Right lung (tissue), 5 donors: ENCODE results near the gene RAD51C. TPM values are rescaled to one million over a fixed set of nuclear protein-coding genes. Genes with fewer than 3 reads are reported as not detected.
"Not testable (repeated sequence)": the region's sequence is repeated elsewhere in the genome, so short reads cannot be mapped to it uniquely, and the experiment has no call there.

Source experiments
- DNase-seq, 2 donors: peaks; one replicate each; pipeline ENCODE4 v3.0.0-alpha.2; 2013
- polyA plus RNA-seq, 5 donors: library from polyadenylated mRNA; unstranded; fragments of 120-200 nt; gene quantifications; one replicate each; pipeline versions ENCODE4 v1.2.1 to v1.2.3, GENCODE V29; 2013; ENCODE audit warnings: inconsistent platforms in 1 of 5, low replicate concordance in 1 of 5; ENCODE audit not compliant: insufficient read length in 5 of 5, insufficient read depth in 1 of 5

Gene RAD51C
- polyA plus RNA-seq, 5 donors: 33.0 to 41.6 (median 38.5) TPM

DNA sequence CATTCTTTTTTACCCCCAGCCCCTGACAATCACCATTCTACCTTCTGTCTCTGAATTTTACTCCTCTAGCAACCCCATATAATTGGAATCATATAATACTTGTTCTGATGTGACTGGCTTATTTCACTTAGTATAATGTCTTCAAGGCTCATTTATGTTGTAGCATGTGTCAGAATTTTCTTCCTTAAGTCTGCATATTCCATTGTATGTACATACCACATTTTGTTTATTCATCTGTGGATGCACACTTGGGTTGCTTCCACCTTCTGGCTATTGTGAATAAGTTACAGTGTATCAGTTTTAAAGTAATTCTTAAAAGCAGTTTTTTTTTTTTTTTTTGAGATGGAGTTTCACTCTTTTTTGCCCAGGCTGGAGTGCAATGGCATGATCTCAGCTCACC is 38.5 kb downstream of the RAD51C start:
- DNase-seq: no peak

DNA sequence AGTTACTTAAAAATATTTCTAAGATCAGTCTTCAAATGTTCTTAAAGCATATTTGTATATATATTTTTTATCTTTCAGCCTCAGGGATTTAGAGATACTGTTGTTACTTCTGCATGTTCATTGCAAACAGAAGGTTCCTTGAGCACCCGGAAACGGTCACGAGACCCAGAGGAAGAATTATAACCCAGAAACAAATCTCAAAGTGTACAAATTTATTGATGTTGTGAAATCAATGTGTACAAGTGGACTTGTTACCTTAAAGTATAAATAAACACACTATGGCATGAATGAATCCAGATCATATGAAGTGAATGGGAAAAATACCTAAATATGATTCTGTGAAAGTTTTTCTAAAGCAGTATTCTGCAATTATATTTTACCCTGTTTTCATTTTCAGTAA is 41.6 kb downstream of the RAD51C start:
- no peak for DNase-seq

DNA sequence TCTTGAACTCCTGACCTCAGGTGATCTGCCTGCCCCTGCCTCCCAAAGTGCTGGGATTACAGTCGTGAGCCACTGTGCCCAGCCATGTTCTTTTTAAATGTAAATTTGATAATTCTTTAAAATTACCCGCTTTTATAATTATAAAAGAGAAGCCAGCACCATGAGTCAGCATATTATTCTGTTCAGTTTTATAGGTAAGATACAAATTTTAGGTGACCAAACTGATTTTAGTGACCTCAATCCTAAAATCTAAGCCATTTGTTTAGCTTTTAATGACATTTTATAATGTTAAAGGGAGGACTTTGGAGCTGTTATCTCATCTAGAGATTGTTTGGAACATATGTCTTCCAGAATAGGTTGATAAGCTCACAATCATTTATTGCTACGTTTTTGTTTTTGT is 42.4 kb downstream of the RAD51C start:
- DNase-seq: no peak

DNA sequence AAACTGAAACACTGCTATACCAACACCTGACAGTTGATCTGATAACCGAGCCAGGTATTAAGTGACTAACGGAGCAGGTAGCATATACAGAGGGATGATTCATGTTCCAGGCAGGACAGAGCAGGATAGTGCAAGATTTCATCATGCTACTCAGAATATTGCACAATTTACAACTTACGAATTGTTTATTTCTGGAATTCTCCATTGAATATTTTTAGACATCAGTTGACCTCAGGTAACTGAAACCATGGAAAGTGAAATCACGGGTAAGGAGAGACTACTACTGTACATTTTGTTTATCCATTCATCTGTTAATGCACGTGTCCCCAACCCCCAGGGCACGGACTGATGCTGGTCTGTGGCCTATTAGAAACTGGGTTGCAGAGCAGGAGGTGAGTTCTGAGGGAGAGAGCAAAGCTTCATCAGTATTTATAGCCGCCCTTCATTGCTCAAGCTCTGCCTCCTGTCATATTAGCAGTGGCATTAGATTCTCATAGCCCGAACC is 48.8 kb downstream of the RAD51C start:
- no peak for DNase-seq

DNA sequence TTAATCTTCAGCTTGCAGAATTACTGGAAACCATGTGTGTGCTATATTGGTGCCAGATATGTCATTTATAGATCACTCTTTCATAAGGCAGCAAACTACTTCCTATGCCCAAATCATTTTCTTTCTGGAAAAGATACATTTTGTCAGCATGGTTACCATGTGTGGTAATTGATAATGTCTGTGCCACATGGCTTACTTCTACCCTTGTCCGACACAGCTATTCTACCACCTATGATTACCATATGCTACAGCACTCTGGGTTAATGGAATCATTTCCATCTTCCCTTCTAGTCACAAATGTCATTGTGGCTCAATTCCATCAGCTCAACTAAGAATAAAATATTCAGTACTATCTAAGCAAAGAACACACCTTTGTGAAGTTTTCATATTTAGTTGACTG is 55.3 kb downstream of the RAD51C start:
- DNase-seq: no peak

DNA sequence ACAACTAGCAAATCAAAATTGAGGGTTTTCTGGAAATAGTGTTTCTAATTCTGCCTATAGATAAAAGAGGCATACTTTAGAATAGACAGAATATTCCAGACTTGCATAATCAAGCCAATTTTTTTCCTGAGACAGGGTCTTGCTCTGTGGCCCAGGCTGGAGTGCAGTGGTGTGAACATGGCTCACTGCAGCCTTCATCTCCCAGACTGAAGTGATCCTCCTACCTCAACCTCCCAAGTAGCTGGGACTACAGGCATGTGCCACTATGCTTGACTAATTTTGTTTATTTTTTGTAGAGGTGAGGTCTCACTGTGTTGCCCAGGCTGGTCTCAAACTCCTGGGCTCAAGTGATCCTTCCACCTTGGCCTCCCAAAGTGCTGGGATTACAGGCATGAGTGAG is 57.2 kb downstream of the RAD51C start:
- not testable (repeated sequence) for DNase-seq

DNA sequence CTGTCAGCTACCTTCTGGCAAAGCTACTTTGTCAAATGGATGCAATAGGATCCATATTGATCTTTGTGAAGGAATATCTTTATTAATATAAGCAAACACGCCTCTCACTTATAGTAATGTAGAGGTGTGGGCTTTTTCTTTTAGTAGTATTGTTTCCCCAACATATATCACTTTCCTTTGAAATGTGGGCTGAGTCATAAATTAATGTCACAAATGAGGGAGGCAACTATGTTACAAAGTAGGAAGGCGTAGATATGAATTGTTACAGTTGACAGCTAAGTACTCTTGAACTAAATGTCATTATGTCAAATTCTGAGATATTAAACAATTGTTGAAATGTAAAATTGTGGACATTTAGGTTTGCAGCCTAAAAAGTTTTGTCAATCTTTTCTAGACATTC is 60.6 kb downstream of the RAD51C start:
- DNase-seq: no peak

DNA sequence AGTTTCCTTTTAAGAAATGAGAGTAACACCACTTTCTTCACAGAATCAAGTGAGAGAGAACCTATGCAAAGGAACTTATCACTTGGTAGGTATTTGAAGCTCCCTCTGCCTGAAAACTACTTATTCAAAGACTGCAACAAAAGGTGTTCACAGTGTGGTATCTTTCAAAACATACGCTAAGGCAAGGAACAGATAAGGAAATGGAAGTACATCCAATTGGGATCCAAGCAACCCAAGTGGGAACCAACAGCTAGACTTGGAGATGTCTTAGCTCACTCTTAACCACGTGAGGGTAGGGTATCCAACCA is 62.8 kb downstream of the RAD51C start:
- DNase-seq: no peak

DNA sequence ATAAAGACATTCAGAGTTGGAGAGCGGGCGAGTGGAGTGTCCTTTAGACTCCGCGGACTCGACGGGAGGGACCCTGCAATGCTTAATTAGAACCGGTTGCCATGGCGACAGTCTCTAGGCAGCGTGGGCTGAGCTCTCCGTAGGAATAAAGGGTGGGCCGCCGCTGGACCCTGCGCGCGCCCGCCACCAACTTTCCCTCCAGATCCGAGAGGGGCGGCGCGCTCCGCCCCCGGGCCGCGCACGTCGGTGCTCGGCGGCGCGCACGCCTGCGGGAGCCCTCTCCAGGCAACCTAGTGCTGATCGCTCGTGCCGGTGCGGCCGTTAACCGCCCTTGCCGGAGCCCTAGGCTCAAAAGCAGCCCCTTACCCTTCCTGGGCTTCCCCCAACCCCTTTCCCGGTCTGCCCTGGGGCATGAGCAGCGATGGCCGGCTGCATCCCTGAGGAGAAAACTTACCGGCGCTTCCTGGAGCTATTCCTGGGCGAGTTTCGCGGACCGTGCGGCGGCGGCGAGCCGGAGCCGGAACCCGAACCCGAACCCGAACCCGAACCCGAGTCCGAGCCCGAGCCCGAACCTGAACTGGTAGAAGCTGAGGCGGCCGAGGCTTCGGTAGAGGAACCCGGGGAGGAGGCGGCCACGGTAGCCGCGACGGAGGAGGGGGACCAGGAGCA is 63.3 kb downstream of the RAD51C start, which contains the start of gene PPM1E:
PPM1E (plus strand) TSS at position 278 of the 669 bp plus-strand sequence.
- peak; percentile 55 to 57 for DNase-seq

DNA sequence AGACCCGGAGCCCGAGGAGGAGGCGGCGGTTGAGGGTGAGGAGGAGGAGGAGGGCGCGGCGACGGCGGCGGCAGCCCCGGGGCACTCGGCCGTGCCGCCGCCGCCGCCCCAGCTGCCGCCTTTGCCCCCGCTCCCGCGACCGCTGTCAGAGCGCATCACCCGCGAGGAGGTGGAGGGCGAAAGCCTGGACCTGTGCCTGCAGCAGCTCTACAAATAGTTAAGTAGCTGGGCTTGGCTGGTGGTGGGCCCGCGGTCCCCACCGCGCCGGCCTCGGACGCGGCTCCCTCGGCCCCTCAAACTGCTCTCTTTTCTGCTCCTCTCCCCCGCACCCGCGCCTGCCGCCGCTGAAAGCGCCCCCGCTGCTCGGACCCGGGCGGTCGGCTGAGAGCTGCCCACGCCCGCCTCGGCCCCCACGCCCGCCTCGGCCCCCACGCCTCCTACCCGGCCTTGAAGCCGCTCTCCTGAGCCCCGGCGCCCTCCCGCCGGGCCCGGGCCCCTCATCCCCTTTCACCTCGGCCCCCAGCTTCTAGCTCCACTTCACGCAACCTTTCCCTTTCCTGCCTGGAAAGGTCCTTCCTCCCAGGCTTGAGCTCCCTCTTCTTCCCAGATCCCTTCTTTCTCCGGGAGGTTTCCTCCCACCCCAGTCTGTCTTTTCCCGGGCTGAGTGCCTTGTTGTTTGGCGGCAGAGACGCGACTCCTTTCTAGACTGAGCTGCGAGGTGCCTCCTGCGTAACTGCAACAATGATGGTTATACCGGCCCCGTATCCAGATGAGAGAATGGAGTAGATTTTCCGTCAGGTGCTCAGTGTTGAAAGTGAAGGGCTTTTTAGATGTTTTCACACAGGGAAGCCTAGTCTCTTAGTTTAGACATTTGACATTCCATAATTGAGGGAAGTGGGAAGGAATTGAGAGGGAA is 64.1 kb downstream of the RAD51C start:
- DNase-seq: no peak

DNA sequence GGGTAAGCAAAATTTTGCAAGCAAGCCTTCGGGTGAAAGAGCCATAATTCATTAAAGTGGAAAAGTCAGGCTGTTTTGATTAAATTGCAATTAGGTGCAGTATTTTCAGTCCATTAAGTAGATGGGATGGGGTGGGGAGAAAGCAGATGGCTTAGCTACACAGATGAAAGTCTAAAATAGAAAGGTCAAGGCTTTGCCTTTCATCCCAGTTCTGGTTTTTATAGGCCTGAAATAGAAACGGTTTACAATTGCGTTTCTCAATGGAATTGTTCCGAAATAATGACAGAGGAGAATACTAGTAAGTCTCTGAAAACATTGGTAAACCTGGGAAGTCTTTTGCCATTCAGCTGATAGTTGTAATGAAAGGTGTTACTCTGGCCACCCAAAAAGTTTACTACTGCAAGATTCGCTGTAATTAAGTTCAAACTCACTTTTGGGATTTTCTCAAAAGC is 64.8 kb downstream of the RAD51C start:
- DNase-seq: no peak

DNA sequence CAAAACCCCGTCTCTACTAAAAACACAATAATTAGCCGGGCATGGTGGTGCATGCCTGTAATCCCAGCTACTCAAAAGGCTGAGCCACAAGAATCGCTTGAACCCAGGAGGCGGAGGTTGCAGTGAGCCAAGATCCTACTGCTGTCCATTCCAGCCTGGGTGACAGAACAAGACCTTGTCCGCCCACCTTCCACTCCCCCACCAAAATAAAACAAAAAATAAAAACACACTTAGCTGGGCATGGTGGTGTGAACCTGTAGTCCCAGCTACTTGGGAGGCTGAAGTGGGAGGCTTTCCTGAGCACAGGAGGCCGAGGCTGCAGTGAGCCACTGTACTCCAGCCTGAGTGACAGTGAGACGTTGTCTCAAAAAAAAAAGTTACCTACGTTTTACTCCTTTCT is 66.5 kb downstream of the RAD51C start:
- DNase-seq: no peak

DNA sequence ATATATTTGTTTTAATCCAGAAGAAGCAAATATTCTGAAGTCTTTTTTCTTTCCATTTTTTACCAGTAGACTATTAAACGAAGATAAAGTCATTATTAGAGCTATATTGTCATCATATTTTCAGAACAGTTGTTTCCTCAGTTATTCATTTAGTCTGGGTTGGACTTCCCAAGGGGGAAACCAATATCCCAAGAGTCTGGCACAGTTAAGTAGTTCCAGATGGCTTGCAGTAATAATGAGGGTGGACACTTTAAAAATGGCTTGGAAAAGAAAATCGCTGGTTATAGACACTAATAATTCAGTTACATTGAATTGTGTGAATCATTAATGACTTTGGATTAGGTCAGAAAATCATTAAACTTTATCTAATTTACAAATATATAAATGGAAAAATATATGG is 67.1 kb downstream of the RAD51C start:
- no peak for DNase-seq

DNA sequence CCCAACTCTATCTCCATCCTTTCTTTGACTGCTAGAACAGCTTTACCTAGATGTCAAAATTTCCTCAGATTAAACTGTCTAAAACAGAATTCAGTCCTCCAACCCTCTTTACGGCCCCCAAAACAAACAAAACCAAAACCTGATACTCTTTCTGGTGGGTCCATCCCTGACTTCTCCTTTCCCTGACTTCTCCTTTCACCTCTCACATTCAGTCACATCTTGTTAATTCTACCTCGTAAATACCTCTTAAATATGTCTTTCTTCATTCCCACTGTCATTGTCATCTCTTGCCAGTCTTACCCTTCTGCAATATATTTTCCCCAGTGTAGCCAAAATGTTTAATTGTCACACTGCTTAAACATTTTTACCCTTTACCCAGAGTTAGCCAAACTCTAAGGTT is 67.8 kb downstream of the RAD51C start:
- no peak for DNase-seq

DNA sequence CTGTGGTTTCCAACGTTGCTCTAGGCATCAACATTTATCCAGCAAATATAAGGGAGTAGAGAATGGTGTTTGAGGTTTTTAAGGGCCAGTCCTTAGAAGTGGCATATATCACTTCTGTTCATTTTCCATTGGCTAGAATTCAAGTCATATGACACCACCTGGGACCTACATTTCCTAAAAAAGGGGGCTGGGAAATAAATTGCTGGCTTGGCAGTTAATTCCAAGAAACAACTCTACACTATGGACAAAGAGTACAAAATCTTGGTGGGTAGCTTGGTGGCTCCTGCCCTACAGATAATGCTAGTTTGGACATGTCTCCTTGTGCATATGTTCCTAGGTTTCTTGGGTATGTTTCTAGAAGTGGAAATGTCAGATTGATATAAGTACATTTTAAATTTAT is 70.9 kb downstream of the RAD51C start:
- DNase-seq: no peak

DNA sequence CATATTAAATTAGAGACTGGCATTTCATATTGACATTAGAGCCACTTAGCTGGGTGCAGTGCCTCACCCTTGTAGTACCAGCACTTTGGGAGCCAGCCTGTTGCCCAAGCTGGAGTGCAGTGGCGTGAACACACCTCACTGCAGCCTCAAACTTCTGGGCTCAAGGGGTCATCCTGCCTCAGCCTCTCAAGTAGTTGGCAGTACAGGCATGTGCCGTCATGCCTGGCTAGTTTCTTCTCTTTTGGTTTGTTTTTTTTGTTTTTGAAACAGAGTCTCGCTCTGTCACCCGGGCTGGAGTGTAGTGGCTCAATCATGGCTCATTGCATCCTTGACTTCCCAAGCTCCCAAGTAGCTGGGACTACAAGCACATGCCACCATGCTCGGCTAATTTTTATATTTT is 72.0 kb downstream of the RAD51C start:
- DNase-seq: no peak

DNA sequence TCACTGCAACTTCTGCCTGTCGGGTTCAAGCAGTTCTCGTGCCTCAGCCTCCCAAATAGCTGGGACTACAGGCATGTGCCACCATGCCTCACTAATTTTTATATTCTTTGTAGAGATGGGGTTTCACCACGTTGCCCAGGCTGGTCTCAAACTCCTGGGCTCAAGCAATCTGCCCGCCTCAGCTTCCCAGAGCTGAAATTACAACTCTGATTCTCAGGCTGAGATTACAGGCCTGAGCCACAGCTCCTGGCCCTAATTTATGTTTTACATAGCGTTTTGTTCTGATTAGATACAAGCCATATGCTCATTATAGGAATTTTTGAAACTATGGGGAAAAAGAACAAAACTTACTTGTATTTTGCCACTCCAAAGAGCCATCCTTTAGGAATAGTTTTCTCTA is 86.1 kb downstream of the RAD51C start:
- DNase-seq: not testable (repeated sequence)

DNA sequence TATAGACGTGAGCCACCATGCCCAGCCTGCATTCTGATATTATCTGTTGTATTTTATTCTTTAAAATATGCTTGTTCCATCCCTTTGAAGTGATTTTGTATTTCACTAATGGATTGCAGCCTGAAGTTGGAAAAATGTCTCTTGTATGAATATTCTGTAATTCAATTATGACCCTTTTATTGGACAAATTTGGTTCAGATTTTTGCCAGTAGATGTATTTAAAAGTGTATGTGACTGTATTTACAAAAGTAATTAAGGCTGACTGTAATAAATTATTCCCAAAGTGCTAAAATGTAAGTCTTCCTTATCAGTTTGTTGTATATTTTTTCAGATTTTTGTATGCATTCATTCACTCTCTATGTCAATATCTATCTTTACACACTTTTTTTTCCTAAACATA is 87.0 kb downstream of the RAD51C start:
- no peak for DNase-seq

DNA sequence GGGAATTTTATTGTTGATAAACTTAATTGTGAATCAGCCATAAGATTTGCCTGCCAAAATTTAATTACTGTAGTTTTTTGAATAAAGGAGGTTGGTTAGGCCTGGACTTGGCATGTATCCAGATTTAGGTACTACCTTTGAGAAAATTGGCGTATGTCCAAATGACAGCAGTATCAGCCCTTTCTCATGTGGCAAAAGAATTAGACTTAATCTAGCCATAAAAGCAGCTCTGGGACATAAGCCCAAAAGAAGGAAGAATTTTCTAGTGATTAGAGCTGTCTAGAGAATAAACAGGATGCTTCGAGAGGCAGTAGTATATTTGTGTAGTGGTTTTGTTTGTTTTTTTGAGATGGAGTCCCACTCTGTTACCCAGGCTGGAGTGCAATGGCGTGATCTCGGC is 91.0 kb downstream of the RAD51C start:
- no peak for DNase-seq

DNA sequence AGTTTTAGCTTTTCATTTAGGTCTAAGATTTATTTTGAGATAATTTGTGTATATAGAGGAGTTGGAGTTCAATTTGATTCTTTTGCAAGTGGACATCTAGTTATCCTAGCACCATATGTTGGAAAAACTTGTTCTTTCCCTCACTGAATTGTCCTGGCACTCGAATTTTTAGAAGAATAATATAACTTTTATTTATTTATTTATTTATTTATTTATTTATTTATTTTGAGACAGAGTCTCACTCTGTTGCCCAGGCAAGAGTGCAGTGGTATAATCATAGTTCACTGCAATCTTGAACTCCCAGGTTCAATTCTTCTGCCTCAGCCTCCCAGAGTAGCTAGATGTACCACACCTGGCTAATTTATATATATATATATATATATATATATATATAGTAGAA is 92.7 kb downstream of the RAD51C start:
- no peak for DNase-seq
